Dermis microvascular lymphatic vessel endothelial cell (primary cell): ENCODE measurements around the gene NWD2. TPM values are rescaled to one million over a fixed set of nuclear protein-coding genes. Genes with fewer than 3 reads are reported as not detected.
A peak's percentile ranks its signal among the peaks of the same experiment; 100 is the strongest.

Source experiments
- DNase-seq, 2 donors: peaks; one replicate each; pipeline versions ENCODE4 v3.0.0 to v3.0.0-alpha.2; 2010; ENCODE audit warnings: low read depth in 2 of 2
- total RNA-seq: library from RNA; depleted of rRNA; stranded (reverse); fragments of >200 nt; gene quantifications from 2 replicates; pipeline ENCODE4 v1.2.1, GENCODE V29; 2014

Gene NWD2
- total RNA-seq, 1 donor from 2014 or later = not detected

GRCh38 chr4:37438564-37439279 lies 194.2 kb downstream of the NWD2 start:
- DNase-seq = no peak

- no peak for DNase-seq
Observed at GRCh38 chr4:37439809-37440474, 195.4 kb downstream of the NWD2 start.

GRCh38 chr4:37440501-37440900 lies 196.0 kb downstream of the NWD2 start:
- no peak for DNase-seq

- DNase-seq = no peak
Observed at GRCh38 chr4:37441231-37442061, 196.9 kb downstream of the NWD2 start.

- no peak for DNase-seq
Observed at GRCh38 chr4:37442062-37442323, 197.4 kb downstream of the NWD2 start.

- no peak for DNase-seq
Observed at GRCh38 chr4:37443137-37443536, 198.6 kb downstream of the NWD2 start.

GRCh38 chr4:37445023-37445422 lies 200.5 kb downstream of the NWD2 start:
- no peak for DNase-seq

GRCh38 chr4:37446016-37446415 lies 201.5 kb downstream of the NWD2 start:
- no peak for DNase-seq

- DNase-seq = no peak
Observed at GRCh38 chr4:37447886-37448285, 203.3 kb downstream of the NWD2 start.

GRCh38 chr4:37450309-37450708 lies 205.8 kb downstream of the NWD2 start:
- DNase-seq = no peak

- DNase-seq = no peak
Observed at GRCh38 chr4:37450911-37451310, 206.4 kb downstream of the NWD2 start.

- DNase-seq = no peak
Observed at GRCh38 chr4:37451656-37452055, 207.1 kb downstream of the NWD2 start.

GRCh38 chr4:37452952-37453280 lies 208.4 kb downstream of the NWD2 start:
- DNase-seq = peak; percentile 40 to 78

- DNase-seq = peak in 1 of 2 donors; percentile 42
Observed at GRCh38 chr4:37453281-37453998, 208.9 kb downstream of the NWD2 start.

- no peak for DNase-seq
Observed at GRCh38 chr4:37453999-37454800, 209.7 kb downstream of the NWD2 start.

GRCh38 chr4:37455301-37456131 lies 211.0 kb downstream of the NWD2 start:
- DNase-seq = no peak

GRCh38 chr4:37461801-37462200 lies 217.3 kb downstream of the NWD2 start:
- DNase-seq = no peak

- DNase-seq = no peak
Observed at GRCh38 chr4:37463033-37463856, 218.7 kb downstream of the NWD2 start.

GRCh38 chr4:37464373-37465128 lies 220.0 kb downstream of the NWD2 start:
- DNase-seq = no peak
